ENCODE data around the gene RNF144B.

DNA sequence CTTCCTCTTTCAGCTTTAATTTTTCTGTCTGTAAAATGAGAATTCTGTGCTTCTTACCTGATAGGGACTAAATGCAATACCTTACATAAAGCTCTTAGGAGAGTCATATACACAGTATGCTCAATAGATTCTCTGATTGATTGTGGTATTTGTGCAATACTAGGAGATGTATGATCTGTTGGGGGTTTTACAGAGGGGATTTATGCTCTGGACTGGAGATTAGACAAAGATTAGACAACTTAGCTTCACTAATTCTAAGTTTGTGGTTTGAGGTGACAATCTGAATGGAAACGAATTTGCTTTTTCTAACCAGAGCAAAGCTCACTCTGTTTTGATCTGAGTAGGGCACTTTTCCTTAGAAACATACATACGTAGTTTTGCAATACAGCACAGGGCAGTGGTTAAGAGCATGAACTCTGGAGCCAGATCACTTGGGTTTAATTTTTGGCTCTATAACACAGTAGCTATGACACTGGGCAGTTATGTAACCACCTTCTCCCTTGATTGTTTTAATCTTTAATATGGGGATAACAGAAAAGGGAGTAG lies 126.2 kb downstream of the RNF144B start:
- no peak for TF ChIP-seq TAF1 (IDR thresholded peaks at IDR 0.05; ENCODE audit: borderline replicate concordance, low read depth, low read length)
- no peak for TF ChIP-seq POLR2A (IDR thresholded peaks at IDR 0.05; ENCODE audit: low read depth, low read length)

Data from GM12892 (cell line).